CD4-positive, alpha-beta T cell treated with Interferon gamma for 1 hour (primary cell): ENCODE measurements around the gene RPL31.
"Not testable (repeated sequence)": the region's sequence is repeated elsewhere in the genome, so short reads cannot be mapped to it uniquely, and the experiment has no call there.

Source experiments
- DNase-seq: peaks from one replicate; pipeline ENCODE4 v3.0.0-alpha.2; 2020

Gene RPL31

DNA sequence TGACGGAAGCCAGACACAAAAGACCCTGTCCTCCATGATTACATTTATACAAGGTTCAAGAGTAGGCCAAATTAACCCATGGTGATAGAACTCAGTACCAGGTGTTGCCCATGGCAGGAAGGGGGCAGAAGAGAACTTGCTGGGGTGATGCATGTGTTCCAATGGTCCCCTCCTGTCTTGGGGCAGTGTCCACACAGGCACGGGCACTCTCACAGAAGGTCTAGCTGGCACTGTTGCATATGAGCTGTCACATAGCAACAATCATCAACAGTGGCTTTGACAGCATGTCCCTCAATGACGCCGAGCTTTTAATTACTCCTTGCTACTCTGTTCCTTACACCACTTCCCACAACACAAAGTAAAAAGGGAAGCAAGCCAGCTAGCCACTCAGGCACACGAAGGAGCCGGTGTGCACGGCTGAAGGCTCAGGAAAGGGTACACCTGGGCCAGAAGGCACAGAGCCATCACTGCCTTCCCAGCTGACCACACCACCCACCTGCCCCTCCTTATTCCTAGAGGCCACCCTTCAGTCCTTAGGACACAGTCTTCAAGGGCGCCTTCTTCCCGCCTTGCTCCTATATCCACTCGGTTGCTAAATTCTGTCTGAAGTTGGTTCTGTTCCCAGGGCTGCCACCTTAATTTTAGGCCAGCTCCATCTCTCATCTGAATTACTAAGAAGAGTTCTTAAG, 28.9 kb downstream of the RPL31 start:
- DNase-seq = no peak

DNA sequence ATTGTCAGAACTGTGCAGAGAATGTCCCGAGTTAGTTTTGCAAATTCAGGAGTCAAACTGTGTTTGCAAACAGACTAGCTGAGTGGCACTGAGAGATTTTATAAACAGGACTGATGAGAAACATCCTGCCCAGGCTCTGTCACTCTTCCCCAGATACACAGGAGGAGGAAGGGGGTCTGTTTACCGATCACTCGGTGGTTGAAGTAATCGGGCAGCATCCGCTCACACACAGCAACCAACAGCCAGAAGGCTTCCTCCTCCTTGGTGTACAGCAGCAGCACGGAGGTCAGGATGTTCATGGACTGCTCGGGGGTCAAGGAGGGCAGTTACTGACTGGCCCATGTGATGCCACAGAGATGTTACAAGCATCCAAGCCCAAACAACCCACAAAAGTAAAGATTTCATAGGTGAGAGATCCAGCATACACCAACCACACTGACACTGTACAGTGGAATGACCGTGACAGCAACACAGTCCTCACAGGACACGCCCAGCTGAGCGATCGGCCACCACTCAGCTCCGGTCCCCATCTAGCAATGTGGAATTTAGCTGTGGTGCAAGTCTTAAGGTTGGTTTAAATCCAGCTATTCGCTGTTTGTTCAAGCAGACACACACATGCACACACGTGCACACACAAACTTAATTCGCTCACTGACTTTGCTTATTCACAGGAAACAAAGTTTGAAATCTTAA, 30.1 kb downstream of the RPL31 start:
- no peak for DNase-seq

DNA sequence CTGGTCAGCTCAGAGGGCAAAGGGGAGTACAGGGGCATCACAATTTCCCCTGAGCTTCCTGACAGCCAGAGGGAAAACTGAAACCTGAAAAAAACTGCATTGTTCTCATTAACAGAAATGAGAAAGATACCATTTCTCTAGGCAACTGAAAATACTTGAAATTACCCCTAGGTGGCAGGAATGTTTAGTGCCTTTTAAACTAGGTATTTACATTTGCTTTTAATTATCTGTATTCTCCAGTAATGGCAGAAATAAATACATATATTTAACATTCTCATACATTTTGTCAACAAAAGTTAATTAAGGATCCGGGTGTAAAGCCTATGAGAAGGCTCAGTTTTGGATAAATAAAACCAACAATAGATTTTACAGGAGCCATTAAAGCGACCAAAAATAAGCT, 34.5 kb downstream of the RPL31 start:
- no peak for DNase-seq

DNA sequence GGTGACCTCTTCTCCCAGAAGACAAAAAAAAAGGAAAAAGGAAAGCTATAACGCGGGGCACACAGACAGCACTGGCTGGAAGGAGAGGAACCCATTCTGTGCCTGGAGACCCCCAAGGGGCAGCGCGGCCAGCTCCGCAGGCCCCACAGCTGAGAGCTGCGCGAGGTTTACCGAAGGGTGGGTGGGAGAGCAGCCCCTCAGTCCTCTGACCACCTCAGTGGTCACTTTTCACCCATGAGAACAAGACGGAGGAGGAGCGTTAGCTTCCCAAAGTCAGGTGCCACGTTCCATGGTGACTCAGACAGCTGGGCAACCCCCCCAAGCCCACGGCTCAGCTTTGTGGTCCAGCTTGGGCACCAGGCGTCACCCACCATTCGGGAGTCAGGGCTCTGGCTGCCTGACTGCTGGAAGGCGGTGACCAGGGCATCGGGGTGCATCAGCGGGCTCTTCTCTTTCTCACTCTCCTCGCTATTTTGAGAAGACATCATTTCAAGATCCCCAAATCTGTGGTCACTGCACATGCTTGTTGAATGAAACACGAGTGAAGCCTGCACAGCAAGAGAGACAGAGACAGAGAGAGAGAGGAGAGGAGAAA, 35.2 kb downstream of the RPL31 start:
- no peak for DNase-seq

DNA sequence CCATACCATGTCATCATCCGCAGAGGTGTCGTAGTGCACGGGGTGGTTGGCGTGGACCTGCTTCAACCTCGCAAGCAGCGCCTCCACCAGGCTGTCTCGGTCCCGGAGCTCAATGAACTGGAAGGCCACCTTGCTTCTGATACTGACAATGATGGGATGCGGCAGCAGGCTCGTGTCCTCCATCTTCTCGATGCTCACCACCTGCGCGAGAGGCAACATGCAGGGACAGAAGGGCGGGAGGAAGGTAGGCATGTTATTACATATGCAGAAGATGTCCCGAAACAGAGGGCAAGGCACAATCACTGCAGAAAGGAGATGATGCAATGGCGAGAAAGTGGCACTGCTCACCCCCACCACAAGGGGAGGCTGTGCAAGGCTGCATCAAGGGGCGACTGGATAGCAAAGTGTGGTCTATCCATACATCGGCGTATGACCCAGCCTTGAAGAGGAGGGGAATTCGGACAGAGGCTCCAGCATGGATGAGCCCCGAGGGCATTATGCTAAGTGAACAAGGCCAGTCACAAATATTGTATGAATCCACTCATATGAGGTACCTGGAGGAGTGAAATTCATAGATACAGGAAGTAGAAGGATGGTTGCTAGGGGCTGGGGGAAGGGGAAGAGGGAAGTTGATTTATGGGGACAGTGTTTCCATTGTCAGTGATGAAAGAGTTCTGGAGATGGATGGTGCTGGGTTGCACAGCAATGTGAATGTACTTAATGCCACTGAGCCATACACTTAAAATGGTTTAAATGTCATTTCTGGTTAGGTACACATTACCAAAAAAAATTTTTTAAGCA, 36.6 kb downstream of the RPL31 start:
- DNase-seq = no peak

DNA sequence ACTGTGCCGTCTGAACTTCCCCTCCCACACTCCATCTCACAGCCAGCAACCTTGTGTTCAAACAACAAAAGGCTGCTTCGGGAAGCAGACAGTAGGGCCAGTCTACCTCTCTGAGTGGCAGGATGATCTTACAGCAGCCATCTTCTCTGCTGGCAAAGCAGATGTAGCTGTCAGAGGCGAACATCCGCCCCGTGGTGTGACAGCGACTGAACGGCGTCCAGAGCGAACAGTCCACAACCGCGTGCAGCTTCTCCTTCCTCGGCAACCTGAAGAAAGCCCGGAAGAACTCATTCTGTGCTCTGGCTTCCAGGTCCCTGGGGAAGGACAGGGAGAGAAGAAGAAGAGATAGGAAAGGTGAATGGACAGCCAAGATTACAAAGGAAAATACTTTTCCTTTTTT, 38.0 kb downstream of the RPL31 start:
- no peak for DNase-seq

DNA sequence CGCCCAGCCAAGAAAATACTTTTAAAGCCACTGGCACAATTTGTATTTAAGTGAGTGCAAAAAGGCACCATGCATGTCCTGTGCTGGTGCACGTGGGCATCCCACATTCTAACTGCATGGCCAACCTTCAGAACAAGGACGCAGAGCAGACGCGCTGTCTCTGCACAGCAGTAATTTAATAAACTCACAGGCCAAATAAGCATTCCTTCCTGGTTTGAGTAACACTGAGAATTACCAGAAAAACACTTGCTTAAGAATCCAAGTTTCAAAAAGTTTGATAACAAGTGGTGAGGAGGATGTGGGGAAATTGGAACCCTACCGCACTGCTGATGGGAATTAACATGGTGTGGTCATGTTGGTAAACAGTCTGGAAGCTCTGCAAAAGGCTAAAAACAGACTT, 38.7 kb downstream of the RPL31 start:
- no peak for DNase-seq

DNA sequence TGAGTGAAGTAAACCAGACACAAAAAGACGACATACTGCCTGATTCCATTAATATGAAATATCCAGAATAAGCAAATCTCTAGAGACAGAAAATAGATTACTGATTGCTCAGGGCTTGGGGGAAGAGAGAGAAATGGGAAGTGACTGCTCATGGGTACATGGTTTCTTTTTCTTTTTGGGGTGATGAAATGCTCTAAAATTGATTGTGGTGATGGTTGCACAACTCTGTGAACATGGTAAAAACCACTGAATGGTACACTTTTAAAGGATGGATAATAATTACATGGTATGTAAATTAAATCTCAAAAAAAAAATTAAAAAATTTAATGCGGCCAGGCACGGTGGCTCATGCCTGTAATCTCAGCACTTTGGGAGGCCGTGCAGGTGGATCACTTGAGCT, 39.3 kb downstream of the RPL31 start:
- no peak for DNase-seq

DNA sequence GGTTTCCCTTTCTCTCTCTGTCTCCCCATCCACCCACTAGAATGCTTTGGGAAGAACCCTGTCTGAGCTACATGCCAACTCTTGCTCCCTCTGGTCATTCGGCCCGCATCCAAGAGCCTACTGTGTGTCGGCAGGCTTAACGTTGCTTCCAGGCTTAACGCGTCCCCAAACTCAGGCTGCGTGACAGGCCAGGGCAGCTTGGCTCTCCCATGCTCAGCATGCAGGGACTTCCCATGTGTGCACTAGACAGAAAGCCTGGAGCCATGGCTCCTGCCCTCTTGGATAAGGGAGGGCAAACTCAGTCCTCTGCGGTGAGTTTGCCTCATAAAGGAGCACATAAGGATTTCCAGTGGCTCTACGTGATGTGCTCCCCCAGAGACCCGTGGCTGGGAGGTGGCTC, 43.2 kb downstream of the RPL31 start:
- no peak for DNase-seq

DNA sequence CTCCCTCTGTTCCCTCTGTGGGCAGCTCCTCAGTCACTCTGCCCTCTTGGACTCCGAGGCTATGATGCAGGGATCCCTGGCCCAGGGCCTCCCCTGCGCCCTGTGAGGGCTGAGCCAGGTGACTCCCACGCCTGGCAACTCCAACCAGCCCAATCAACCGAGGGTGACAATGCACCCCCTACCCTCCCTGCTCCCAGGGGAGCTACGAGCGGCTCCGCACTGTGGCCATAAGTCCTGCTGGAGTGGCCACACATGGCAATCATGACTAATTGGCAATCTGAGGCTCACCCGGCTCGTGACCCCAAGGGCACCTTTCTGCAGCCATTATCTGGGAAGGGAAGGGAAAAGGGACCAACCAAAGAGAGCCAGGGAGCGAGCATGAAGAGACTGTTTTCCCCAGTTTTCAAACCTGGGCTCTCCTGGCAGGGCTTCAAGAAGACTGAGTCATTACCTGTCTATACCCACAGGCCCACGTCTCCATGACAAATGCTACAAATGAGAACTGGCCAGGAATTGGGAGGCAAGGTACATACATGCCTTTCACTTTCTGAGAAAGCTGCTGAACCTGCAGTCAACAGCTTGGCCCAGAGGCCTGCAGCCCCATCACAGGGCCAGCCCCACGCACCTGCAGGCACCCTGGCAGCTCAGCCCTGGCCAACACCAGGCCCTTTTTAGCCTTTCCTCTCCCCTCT, 45.1 kb downstream of the RPL31 start:
- no peak for DNase-seq

DNA sequence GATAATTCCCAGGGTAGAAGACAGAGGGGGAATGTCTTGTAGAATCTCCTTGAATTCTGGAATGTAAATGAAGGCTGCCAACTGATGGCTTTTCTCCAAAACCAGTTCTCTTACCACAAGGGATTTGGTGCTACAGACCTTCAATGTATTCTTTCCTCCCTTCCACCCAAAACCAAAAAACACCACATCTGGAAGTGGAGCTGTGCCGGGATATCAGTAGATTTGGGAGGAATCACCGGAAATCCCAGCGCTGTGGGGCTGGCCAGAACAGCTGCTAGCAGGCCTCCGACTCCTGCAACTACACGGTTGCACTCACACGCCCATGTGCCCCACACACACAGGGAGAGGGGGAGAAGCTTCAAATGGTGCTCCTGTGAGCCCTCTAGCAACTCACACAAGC, 45.7 kb downstream of the RPL31 start:
- no peak for DNase-seq

DNA sequence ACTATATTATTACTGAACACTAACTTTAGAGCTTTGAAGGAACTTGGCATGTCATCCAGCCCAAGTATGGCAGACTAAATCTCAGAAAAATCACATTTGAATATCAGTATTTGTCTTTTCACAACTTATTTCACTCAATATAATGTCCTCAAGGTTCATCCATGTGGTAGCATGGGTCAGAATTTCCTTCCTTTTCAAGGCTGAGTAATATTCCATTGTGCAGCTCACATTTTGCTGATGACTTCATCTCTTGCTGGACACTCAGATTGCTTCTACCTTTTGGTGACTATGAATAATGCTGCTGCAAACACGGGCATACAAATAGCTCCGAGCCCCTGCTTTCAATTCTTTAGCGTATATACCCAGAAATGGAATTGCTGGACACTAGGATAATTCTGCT, 46.7 kb downstream of the RPL31 start:
- DNase-seq = no peak

DNA sequence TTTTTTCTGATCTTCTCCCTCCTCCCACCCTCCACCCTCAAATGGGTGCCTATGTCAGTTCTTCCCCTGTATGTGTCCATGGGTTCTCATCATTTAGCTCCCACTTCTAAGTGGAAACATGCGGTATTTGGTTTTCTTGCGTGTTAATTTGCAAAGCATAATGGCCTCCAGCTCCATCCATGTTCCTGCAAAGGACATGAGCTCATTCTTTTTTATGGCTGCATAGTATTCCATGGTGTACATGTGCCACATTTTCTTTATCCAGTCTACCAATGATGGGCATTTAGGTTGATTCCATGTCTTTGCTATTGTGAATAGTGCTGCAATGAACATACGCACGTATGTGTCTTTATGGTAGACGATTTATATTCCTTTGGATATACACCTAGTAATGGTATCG, 48.8 kb downstream of the RPL31 start:
- not testable (repeated sequence) for DNase-seq

DNA sequence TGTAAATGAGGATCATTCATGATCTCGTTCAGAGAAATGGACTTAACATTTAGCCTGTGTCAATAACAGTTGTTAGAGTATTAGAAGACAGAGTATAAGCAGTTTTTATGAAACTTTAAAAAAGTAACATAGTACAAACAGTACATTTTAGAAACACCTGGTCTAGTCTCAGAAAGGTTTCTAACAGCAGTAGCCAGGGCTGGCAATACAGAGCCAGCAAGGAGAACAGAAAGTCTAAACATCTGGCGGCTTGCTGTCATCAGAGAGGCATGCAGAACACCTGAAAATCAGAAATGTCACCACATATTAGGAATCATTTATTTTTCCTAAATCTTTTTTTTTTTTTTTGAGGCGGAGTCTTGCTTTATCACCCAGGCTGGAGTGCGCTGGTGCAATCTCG, 50.1 kb downstream of the RPL31 start:
- DNase-seq = no peak

DNA sequence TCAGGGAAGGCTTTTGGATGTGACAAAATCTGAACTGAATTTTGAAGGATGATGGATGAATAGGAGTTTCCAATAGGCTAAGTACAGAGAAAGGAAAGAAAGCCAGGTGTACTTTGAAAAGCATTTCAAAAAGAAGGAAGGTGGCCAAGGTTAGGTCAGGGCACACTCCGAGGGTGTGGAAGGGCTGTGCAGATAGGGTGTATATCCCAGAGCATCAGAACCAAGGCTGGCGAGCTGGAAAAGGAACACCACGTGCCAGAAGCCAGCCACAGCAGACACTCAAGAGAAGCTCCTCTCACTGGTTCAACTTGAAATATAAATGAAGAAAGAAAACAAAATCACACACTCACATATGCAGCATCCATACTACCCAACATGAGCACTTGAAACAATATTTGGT, 51.0 kb downstream of the RPL31 start:
- DNase-seq = no peak
